Mesendoderm (in vitro differentiated cells): Measurements from ENCODE around the gene EDA.
"Not testable (repeated sequence)": the region's sequence is repeated elsewhere in the genome, so short reads cannot be mapped to it uniquely, and the experiment has no call there.

Experiments
- DNase-seq: peaks from one replicate; pipeline ENCODE4 v3.0.0; 2013
- H2AK5ac ChIP-seq: 2 replicates; pipeline ENCODE4 v1.6.1; 2013; ENCODE audit warnings: low read length, inconsistent platforms
- H2BK120ac ChIP-seq: 2 replicates; pipeline ENCODE4 v1.6.1; 2013; ENCODE audit warnings: low read depth, mild to moderate bottlenecking, low read length, moderate library complexity, mixed read lengths
- H2BK15ac ChIP-seq: replicated peaks from 2 replicates; pipeline ENCODE4 v1.6.1; 2013; ENCODE audit warnings: low read depth, mild to moderate bottlenecking, moderate library complexity
- H2BK5ac ChIP-seq: 2 replicates; pipeline ENCODE4 v1.6.1; 2013; ENCODE audit warnings: low read length, inconsistent platforms
- H3K18ac ChIP-seq: 2 replicates; pipeline ENCODE4 v1.6.1; 2013; ENCODE audit warnings: mild to moderate bottlenecking, low read length, mixed read lengths
- H3K23ac ChIP-seq: one replicate; pipeline ENCODE4 v1.6.1; 2013; ENCODE audit warnings: low read length
- H3K27ac ChIP-seq: 2 replicates; pipeline ENCODE4 v1.5.1; 2013; ENCODE audit warnings: low read depth, mild to moderate bottlenecking, inconsistent platforms, low read length, moderate library complexity
- H3K27me3 ChIP-seq: 2 replicates; pipeline ENCODE4 v1.6.1; 2013; ENCODE audit warnings: low read length, control low read depth, mild to moderate bottlenecking, inconsistent platforms; ENCODE audit not compliant: insufficient read depth, poor library complexity
- H3K36me3 ChIP-seq: 2 replicates; pipeline ENCODE4 v1.6.1; 2013; ENCODE audit warnings: low read length, inconsistent platforms; ENCODE audit not compliant: control insufficient read depth, insufficient read depth
- H3K4ac ChIP-seq: one replicate; pipeline ENCODE4 v1.6.1; 2013; ENCODE audit warnings: low read depth, mild to moderate bottlenecking, low read length, moderate library complexity
- H3K4me1 ChIP-seq: 2 replicates; pipeline ENCODE4 v1.6.1; 2013; ENCODE audit warnings: low read depth, low read length, inconsistent platforms; ENCODE audit not compliant: control insufficient read depth
- H3K4me2 ChIP-seq: 2 replicates; pipeline ENCODE4 v1.6.1; 2013; ENCODE audit warnings: low read length
- H3K4me3 ChIP-seq: 2 replicates; pipeline ENCODE4 v1.5.1; 2013; ENCODE audit warnings: mild to moderate bottlenecking, low read length
- H3K56ac ChIP-seq: one replicate; pipeline ENCODE4 v1.6.1; 2013; ENCODE audit warnings: low read length
- H3K79me1 ChIP-seq: 2 replicates; pipeline ENCODE4 v1.6.1; 2013; ENCODE audit warnings: low read length, inconsistent platforms
- H3K79me2 ChIP-seq: 2 replicates; pipeline ENCODE4 v1.6.1; 2013; ENCODE audit warnings: mild to moderate bottlenecking, low read length; ENCODE audit not compliant: control insufficient read depth, insufficient read depth
- H3K9ac ChIP-seq: 2 replicates; pipeline ENCODE4 v1.6.1; 2013; ENCODE audit warnings: low read length, inconsistent platforms
- H4K5ac ChIP-seq: one replicate; pipeline ENCODE4 v1.6.1; 2013; ENCODE audit warnings: low read length
- H4K8ac ChIP-seq: one replicate; pipeline ENCODE4 v1.6.1; 2013; ENCODE audit warnings: low read depth, mild to moderate bottlenecking, control low read depth, low read length, moderate library complexity
- WGBS: extraction: QIAGEN DNeasy Blood & Tissue Kit; methylation state at CpG from one replicate; pipeline ENCODE4 v1.1.7; 2013; ENCODE audit warnings: low lambda C conversion rate, missing lambda C conversion rate; ENCODE audit not compliant: insufficient coverage; ENCODE audit errors: extremely low coverage; 5-methylcytosine and 5-hydroxymethylcytosine counted together

The EDA gene

DNA sequence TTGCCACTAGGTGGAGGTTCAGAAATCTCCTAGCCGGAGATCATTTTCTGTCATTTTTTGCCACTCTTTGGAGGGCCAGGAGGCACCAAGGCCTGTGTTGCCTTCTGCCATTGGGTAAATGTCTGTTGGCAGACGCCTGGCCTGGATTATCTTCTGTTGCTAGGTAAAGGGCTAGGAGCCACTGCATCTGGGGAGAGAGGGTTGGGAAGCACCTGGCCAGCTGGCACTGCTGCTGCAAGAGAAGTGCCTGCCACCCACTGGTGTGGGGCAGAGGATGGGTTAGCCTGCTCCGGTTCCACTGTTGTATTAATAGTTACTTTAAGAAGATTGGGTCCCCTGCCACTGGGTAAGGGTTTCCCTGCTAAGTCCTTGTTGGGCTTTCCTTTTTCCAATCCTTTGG, 375.8 kb downstream of the EDA start:
- Histone ChIP-seq H3K4ac (no peak overlapping the region), H3K27ac (no peak overlapping the region)

GRCh38 chrX:69993494-69993893, 377.6 kb downstream of the EDA start:
- Histone ChIP-seq H2AK5ac (no peak overlapping the region), H4K5ac (no peak overlapping the region), H2BK5ac (no peak overlapping the region), H3K4me2 (no peak overlapping the region), H3K27ac (no peak overlapping the region), H3K27me3 (no peaks in the 10 kb centered on the region), H3K56ac (no peak overlapping the region), H3K79me1 (no peaks in the 10 kb centered on the region), H3K4me3 (no peak overlapping the region), H3K4me1 (no peaks in the 10 kb centered on the region), H4K8ac (no peak overlapping the region), H2BK120ac (no peak overlapping the region), H3K23ac (no peak overlapping the region), H3K36me3 (no peaks in the 10 kb centered on the region), H3K4ac (no peak overlapping the region), H2BK15ac (no peak overlapping the region), H3K18ac (no peak overlapping the region), H3K79me2 (no peaks in the 10 kb centered on the region), H3K9ac (no peak overlapping the region)
- no peak for DNase-seq

More for the DNA sequence above, 375.8 kb downstream of the EDA start:
- Histone ChIP-seq H2BK5ac (no peak overlapping the region), H2BK120ac (no peak overlapping the region), H4K8ac (no peak overlapping the region), H3K23ac (no peak overlapping the region), H3K79me2 (no peaks in the 10 kb centered on the region), H2AK5ac (no peak overlapping the region), H3K9ac (no peak overlapping the region), H3K4me3 (no peak overlapping the region), H3K56ac (no peak overlapping the region), H3K79me1 (no peaks in the 10 kb centered on the region), H3K36me3 (no peaks in the 10 kb centered on the region), H3K27me3 (no peaks in the 10 kb centered on the region), H4K5ac (no peak overlapping the region), H3K4me1 (no peaks in the 10 kb centered on the region), H3K18ac (no peak overlapping the region), H2BK15ac (no peak overlapping the region), H3K4me2 (no peak overlapping the region)
- no CpG with 5 or more reads among the region's 3 CpGs for WGBS
- no peak for DNase-seq

- Histone ChIP-seq H3K18ac (no peak overlapping the region), H3K27me3 (no peaks in the 10 kb centered on the region), H3K4me3 (no peak overlapping the region), H4K8ac (no peak overlapping the region), H2AK5ac (no peak overlapping the region), H4K5ac (no peak overlapping the region), H2BK15ac (no peak overlapping the region), H2BK5ac (no peak overlapping the region), H3K79me2 (no peaks in the 10 kb centered on the region), H3K4me1 (no peaks in the 10 kb centered on the region), H3K27ac (no peak overlapping the region), H3K79me1 (no peaks in the 10 kb centered on the region), H3K4me2 (no peak overlapping the region), H3K56ac (no peak overlapping the region), H2BK120ac (no peak overlapping the region), H3K9ac (no peak overlapping the region), H3K36me3 (no peaks in the 10 kb centered on the region), H3K23ac (no peak overlapping the region), H3K4ac (no peak overlapping the region)
- no peak for DNase-seq
- no CpG with 5 or more reads among the region's 2 CpGs for WGBS
These were observed 379.6 kb downstream of the EDA start for GRCh38 chrX:69995362-69996112.

- Histone ChIP-seq H4K8ac (no peak overlapping the region), H3K36me3 (no peaks in the 10 kb centered on the region), H2BK15ac (no peak overlapping the region), H2AK5ac (no peak overlapping the region), H3K4me1 (no peaks in the 10 kb centered on the region), H2BK120ac (no peak overlapping the region), H4K5ac (no peak overlapping the region), H3K4me3 (no peak overlapping the region), H3K4ac (no peak overlapping the region), H2BK5ac (no peak overlapping the region), H3K27me3 (no peaks in the 10 kb centered on the region), H3K23ac (no peak overlapping the region), H3K79me1 (no peaks in the 10 kb centered on the region), H3K27ac (no peak overlapping the region), H3K56ac (no peak overlapping the region), H3K18ac (no peak overlapping the region), H3K79me2 (no peaks in the 10 kb centered on the region), H3K9ac (no peak overlapping the region), H3K4me2 (no peak overlapping the region)
- DNase-seq: no peak
These were observed 380.2 kb downstream of the EDA start for GRCh38 chrX:69996113-69996468.

GRCh38 chrX:69998299-69998698, 382.4 kb downstream of the EDA start:
- not testable (repeated sequence) for H3K23ac ChIP-seq, H3K9ac ChIP-seq, H3K56ac ChIP-seq, H2BK5ac ChIP-seq, H3K4me2 ChIP-seq, H3K79me1 ChIP-seq, H3K18ac ChIP-seq, H2AK5ac ChIP-seq, H3K4me1 ChIP-seq, H2BK15ac ChIP-seq, H3K27ac ChIP-seq, H4K8ac ChIP-seq, H4K5ac ChIP-seq, H3K36me3 ChIP-seq, H3K27me3 ChIP-seq, H3K4me3 ChIP-seq, H3K4ac ChIP-seq, DNase-seq, H2BK120ac ChIP-seq, H3K79me2 ChIP-seq

GRCh38 chrX:70001269-70001668, 385.4 kb downstream of the EDA start:
- no peaks in the 10 kb centered on the region for H3K4me1 ChIP-seq
- H4K5ac ChIP-seq: no peak overlapping the region
- no peak overlapping the region for H2AK5ac ChIP-seq
- no peaks in the 10 kb centered on the region for H3K27me3 ChIP-seq
- H3K27ac ChIP-seq: no peak overlapping the region
- no peak for DNase-seq
- no CpG with 5 or more reads among the region's 2 CpGs for WGBS
- H2BK15ac ChIP-seq: no peak overlapping the region
- H2BK120ac ChIP-seq: no peak overlapping the region
- no peak overlapping the region for H3K56ac ChIP-seq
- no peak overlapping the region for H3K18ac ChIP-seq
- H3K79me2 ChIP-seq: no peaks in the 10 kb centered on the region
- H3K4me3 ChIP-seq: no peak overlapping the region
- H4K8ac ChIP-seq: no peak overlapping the region
- H3K4ac ChIP-seq: no peak overlapping the region
- no peaks in the 10 kb centered on the region for H3K79me1 ChIP-seq
- H3K36me3 ChIP-seq: no peaks in the 10 kb centered on the region
- H3K9ac ChIP-seq: no peak overlapping the region
- no peak overlapping the region for H2BK5ac ChIP-seq
- no peak overlapping the region for H3K23ac ChIP-seq
- H3K4me2 ChIP-seq: no peak overlapping the region
